C4-2B (cell line): ENCODE measurements around the gene OSBPL7.

Experiments
- ZFX ChIP-seq: fragments of 450-650 bp; IDR thresholded peaks from 2 replicates; pipeline ENCODE4 v1.6.1; 2017
- TF ChIP-seq, protein P1 (sequence below): fragments of 450-650 bp; conservative IDR thresholded peaks from 2 replicates; pipeline ENCODE4 v1.5.1; 2017; ENCODE audit warnings: mild to moderate bottlenecking

GRCh38 chr17:47811709-47812108, 9.9 kb downstream of the OSBPL7 start:
- TF ChIP-seq, protein P1, sequence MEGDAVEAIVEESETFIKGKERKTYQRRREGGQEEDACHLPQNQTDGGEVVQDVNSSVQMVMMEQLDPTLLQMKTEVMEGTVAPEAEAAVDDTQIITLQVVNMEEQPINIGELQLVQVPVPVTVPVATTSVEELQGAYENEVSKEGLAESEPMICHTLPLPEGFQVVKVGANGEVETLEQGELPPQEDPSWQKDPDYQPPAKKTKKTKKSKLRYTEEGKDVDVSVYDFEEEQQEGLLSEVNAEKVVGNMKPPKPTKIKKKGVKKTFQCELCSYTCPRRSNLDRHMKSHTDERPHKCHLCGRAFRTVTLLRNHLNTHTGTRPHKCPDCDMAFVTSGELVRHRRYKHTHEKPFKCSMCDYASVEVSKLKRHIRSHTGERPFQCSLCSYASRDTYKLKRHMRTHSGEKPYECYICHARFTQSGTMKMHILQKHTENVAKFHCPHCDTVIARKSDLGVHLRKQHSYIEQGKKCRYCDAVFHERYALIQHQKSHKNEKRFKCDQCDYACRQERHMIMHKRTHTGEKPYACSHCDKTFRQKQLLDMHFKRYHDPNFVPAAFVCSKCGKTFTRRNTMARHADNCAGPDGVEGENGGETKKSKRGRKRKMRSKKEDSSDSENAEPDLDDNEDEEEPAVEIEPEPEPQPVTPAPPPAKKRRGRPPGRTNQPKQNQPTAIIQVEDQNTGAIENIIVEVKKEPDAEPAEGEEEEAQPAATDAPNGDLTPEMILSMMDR: no peak
- no peak for TF ChIP-seq ZFX
